Measurements from ENCODE around the gene EIF2B4. TPM values are rescaled to one million over a fixed set of nuclear protein-coding genes. Genes with fewer than 3 reads are reported as not detected.

The EIF2B4 gene
- total and polyA plus RNA-seq, 9 of the 15 experiments (the other 6 are each of a cell fraction or from before 2014, with no cell fraction given), result 29.7 to 80.3 (median 58.9) TPM

DNA sequence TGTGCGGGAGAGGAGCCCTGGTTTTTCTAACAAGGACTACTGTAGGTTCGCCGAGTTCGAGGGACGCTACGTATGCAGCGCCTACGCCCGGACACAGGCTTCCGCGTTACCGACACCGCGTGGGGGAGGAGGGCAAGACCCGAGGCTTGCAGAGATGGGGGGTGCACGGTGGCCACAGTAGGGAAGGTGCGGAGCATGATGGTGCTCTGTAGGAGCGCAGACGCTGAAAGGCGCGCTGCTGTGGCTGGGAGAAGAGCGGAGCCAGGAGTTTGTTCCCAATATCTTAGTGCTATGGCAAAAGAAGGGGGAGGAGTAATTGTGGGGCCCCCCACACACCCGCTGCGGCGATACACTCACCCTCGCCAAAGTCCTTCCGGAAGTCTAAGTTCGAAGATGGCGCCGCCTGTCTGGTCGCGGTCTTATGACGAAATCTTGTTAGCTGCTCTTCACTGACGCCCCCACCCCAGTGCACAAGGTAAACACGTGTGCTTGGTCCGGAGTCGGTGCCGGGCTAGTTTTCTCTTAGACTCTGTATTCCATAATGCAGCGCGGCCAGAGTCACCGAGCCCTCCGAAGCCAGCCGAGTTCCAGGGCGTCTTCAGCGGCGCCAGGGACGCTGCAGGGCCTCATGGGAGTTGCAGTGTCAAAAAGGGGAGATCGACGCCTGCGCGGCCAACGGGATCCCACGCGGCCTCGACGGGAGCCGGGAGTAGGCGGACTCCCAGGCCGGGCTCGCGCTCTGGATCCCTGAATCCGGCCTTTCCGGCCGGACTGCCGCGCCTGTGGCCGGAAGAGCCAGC is 13.6 kb downstream of the EIF2B4 start, which contains the start of gene GTF3C2 (continued):
- TF ChIP-seq, protein P1, sequence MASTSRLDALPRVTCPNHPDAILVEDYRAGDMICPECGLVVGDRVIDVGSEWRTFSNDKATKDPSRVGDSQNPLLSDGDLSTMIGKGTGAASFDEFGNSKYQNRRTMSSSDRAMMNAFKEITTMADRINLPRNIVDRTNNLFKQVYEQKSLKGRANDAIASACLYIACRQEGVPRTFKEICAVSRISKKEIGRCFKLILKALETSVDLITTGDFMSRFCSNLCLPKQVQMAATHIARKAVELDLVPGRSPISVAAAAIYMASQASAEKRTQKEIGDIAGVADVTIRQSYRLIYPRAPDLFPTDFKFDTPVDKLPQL (IDR thresholded peaks at IDR 0.05; ENCODE audit: extremely low read depth, insufficient read length), result peak; percentile 5
- TF ChIP-seq ERF (CRISPR knock-in tag; IDR thresholded peaks at IDR 0.05) (no peak), RFX5 (IDR thresholded peaks at IDR 0.05; ENCODE audit: low read depth, low read length) (no peak), ZNF584 (CRISPR knock-in tag; IDR thresholded peaks at IDR 0.05; ENCODE audit: low read depth) (no peak), ZNF3 (CRISPR knock-in tag; IDR thresholded peaks at IDR 0.05) (no peak), NCOA4 (IDR thresholded peaks at IDR 0.05; ENCODE audit: partially characterized antibody) (no peak), MTA3 (IDR thresholded peaks at IDR 0.05; ENCODE audit: borderline replicate concordance) (peak; percentile 66), ELF2 (CRISPR knock-in tag; IDR thresholded peaks at IDR 0.05) (peak; percentile 89), MYC (IDR thresholded peaks at IDR 0.05; ENCODE audit: low read depth, low read length) (peak; percentile 98), MYC (CRISPR knock-in tag; IDR thresholded peaks at IDR 0.05; ENCODE audit: borderline replicate concordance, low read depth) (peak; percentile 81; the same call in 1 of the 2 replicates), RCOR1 (IDR thresholded peaks at IDR 0.05; ENCODE audit: borderline replicate concordance in 1 of 2, low read depth in 2 of 2, low read length in 2 of 2) (no peak), SMC3 (conservative IDR thresholded peaks at IDR 0.05; ENCODE audit: insufficient read depth, low read depth, low read length) (no peak), ZNF785 (CRISPR knock-in tag; IDR thresholded peaks at IDR 0.05) (no peak)
- TF ChIP-seq, protein P2, sequence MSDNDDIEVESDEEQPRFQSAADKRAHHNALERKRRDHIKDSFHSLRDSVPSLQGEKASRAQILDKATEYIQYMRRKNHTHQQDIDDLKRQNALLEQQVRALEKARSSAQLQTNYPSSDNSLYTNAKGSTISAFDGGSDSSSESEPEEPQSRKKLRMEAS (CRISPR knock-in tag; IDR thresholded peaks at IDR 0.05), result peak; percentile 91
- TF ChIP-seq, protein P3, sequence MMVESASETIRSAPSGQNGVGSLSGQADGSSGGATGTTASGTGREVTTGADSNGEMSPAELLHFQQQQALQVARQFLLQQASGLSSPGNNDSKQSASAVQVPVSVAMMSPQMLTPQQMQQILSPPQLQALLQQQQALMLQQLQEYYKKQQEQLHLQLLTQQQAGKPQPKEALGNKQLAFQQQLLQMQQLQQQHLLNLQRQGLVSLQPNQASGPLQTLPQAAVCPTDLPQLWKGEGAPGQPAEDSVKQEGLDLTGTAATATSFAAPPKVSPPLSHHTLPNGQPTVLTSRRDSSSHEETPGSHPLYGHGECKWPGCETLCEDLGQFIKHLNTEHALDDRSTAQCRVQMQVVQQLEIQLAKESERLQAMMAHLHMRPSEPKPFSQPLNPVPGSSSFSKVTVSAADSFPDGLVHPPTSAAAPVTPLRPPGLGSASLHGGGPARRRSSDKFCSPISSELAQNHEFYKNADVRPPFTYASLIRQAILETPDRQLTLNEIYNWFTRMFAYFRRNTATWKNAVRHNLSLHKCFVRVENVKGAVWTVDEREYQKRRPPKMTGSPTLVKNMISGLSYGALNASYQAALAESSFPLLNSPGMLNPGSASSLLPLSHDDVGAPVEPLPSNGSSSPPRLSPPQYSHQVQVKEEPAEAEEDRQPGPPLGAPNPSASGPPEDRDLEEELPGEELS (CRISPR knock-in tag; IDR thresholded peaks at IDR 0.05; ENCODE audit: borderline replicate concordance), result peak; percentile 32; the same call in 1 of the 2 replicates
- TF ChIP-seq, protein P4, sequence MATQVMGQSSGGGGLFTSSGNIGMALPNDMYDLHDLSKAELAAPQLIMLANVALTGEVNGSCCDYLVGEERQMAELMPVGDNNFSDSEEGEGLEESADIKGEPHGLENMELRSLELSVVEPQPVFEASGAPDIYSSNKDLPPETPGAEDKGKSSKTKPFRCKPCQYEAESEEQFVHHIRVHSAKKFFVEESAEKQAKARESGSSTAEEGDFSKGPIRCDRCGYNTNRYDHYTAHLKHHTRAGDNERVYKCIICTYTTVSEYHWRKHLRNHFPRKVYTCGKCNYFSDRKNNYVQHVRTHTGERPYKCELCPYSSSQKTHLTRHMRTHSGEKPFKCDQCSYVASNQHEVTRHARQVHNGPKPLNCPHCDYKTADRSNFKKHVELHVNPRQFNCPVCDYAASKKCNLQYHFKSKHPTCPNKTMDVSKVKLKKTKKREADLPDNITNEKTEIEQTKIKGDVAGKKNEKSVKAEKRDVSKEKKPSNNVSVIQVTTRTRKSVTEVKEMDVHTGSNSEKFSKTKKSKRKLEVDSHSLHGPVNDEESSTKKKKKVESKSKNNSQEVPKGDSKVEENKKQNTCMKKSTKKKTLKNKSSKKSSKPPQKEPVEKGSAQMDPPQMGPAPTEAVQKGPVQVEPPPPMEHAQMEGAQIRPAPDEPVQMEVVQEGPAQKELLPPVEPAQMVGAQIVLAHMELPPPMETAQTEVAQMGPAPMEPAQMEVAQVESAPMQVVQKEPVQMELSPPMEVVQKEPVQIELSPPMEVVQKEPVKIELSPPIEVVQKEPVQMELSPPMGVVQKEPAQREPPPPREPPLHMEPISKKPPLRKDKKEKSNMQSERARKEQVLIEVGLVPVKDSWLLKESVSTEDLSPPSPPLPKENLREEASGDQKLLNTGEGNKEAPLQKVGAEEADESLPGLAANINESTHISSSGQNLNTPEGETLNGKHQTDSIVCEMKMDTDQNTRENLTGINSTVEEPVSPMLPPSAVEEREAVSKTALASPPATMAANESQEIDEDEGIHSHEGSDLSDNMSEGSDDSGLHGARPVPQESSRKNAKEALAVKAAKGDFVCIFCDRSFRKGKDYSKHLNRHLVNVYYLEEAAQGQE (IDR thresholded peaks at IDR 0.05; ENCODE audit: borderline replicate concordance), result no peak
- TF ChIP-seq, protein P4 (CRISPR knock-in tag; IDR thresholded peaks at IDR 0.05; ENCODE audit: low read depth), result 0 out of 2 replicates have a peak, but pooled peaks have one; percentile 4

Data from K562 (cell line).